GM18507 (cell line): ENCODE results near the gene HMSD.
A peak's percentile ranks its signal among the peaks of the same experiment; 100 is the strongest.

Experiments used
- DNase-seq: peaks from one replicate; pipeline ENCODE4 v3.0.0; 2011; ENCODE audit warnings: low read depth; ENCODE audit not compliant: insufficient read length; ENCODE audit errors: extremely low spot score
- FAIRE-seq: peaks from 2 replicates; lab custom pipeline; 2011; peaks lifted over from hg19 to GRCh38; lab: Jason Lieb, UNC

The HMSD gene

GRCh38 chr18:63951302-63951705 lies 2.2 kb downstream of the HMSD start:
- FAIRE-seq (peak; percentile 79), DNase-seq (no peak)

GRCh38 chr18:63953811-63954210 lies 4.7 kb downstream of the HMSD start:
- DNase-seq = no peak
- no peak for FAIRE-seq

GRCh38 chr18:63956755-63957154 lies 7.7 kb downstream of the HMSD start:
- DNase-seq (no peak), FAIRE-seq (no peak)

DNA sequence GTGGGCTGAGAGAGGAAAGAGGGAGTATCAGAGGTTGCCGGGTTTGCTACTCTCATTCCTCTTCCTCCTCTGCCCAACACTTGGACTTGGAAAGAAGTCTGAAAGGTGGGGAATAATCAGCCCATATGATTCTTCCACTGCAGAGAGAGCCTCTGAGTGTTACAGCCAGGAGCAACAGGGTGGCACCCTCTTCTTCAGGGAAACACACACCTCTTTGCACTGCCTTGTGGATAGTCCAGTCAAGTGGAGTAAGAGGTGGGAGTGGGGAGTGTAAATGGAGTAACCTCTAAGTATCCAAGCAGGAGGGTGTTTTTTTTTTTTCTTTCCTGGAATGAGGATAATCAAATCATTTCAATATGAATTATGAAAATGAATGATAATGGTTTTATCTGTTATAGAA lies 11.8 kb downstream of the HMSD start:
- FAIRE-seq = no peak
- DNase-seq = no peak

DNA sequence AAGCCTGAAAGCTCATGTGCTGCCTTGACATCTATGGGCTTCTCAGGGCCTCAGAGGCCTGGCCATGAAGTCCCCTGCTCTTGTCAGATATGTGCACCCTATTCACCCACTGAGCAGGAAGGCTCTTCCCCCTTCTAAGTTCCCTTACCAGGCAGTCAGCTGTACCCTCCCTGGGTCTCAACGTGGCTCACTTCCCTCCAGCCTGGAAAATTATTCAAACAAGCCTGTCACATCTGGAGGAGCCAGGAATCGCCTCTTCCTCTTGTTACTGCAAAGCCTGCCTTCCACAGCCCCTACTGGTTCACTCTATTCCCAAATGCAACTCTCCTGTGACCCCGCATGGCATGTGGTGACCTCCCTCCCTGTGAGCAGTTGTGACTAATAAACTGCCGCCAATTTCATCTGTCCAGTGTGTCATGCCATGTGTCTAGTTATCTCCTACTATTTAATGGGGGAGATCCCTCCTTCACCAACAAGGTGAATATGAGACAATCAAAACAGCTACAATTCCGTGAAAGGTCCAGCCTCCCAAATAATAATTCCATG lies 12.4 kb downstream of the HMSD start:
- DNase-seq = no peak
- FAIRE-seq = no peak

DNA sequence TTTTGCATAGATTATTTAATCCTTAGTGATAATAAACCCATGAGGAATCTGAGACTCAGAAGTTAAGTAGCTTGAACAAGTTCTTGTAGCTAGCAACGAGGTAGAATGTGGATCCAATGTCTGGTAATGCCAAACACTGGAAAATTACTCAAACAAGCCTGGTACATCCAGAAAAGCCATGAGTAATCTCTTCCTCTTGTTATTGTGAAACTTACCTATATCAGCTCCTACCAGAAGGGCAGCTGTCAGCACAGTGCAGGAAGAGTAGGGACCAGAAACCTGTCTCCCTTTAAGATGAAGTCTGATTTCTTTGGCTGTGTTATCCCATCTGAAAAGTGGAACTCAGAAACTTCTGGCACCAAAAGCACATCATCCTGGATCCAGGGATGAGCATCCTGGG lies 13.0 kb downstream of the HMSD start:
- FAIRE-seq = no peak
- no peak for DNase-seq

- peak; percentile 85 for FAIRE-seq
- no peak for DNase-seq
These were observed 14.6 kb downstream of the HMSD start for GRCh38 chr18:63963615-63964256.

GRCh38 chr18:63964908-63965307 lies 15.8 kb downstream of the HMSD start:
- no peak for DNase-seq
- FAIRE-seq = no peak

DNA sequence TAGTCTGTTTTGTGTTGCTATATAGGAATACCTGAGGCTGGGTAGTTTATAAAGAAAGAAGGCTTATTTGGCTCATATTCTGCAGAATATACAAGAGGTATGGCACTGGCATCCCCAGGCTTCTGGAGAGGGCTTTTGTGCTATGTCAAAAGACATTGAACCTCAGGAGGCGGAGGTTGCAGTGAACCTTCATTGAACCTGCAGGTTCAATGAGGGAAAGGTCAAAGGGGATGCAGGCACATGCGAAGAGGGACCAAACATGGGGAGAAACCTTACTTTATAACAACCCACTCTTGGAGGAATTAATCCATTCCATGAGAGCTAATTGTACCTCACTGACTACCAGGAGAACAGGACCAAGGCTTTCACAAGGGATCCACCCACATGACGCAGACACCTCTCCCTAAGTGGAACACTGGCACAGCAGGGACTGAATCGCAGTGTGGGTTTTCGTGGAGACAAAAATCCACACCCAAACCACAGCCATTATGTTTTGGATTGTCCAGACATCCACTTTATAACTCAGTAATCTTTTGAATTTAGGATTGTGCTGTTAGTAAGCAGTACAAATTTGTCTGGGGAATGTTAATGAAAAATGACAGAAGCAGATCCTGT lies 16.7 kb downstream of the HMSD start:
- FAIRE-seq (no peak), DNase-seq (no peak)

GRCh38 chr18:63969942-63970808 lies 21.1 kb downstream of the HMSD start, which contains the start of gene SERPINB8:
Gene SERPINB8 (plus strand): TSS chr18:63970081. CDS start chr18:63978309, 8,228 bp downstream.
- no peak for DNase-seq
- FAIRE-seq = peak; percentile 95

DNA sequence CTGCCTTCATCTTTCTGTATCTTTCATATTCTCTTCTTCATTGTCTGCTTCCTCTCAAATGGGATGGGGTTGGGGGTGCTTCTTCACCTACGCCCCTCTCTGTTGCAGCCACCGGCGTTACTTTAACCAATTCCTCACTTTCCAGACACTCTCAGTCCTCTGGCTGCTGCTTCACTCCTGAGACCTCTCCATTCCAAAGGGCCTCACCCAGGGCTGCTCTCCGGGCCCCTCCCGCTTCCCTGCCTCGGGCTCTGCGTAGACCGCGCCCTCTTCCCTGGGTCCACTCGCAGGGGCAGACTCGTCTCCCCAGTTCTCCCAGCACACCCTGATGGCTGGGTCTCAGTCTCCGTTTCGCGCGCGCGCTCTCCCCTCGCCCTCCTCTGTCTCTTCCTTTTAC lies 21.7 kb downstream of the HMSD start:
- no peak for FAIRE-seq
- no peak for DNase-seq

- DNase-seq = no peak
These were observed 22.4 kb downstream of the HMSD start for GRCh38 chr18:63971320-63972001.

DNA sequence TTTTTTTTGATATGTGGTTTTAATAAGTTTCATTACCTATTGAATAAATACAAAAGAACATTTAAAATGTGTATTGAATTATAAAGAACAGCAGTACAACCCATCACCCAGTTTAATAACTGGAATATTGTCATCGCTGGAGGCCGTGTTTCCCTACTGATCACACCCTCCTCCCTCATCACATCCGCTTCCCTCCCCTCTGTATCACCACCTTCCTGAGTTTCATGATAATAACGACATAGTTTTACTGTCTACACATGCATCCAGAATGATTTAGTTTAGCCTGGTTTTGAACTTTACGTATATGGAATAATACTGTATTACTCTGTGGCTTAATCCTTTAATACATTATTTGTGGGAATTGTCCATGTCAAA lies 22.9 kb downstream of the HMSD start:
- no peak for FAIRE-seq
- DNase-seq = no peak

More at GRCh38 chr18:63971320-63972001, 22.4 kb downstream of the HMSD start:
- FAIRE-seq = no peak

DNA sequence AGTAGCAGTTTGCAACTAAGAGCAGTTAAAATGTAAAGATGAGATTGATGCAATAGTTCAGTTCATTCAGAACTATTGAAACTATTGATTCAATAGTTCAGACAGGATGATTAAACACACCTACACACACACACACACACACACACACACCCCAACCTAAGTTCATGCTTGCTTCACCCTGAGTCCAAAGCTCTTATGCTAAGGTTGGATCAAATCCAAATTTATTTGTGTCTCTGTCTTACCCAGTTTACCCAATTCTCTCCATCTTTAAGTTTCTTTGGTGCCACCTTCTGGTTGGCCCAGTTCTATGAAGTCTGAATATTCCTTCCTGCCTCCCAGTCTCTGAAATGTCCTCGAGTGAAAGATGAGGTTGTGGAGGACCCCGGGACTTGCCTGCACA lies 25.9 kb downstream of the HMSD start:
- FAIRE-seq (peak; percentile 77), DNase-seq (no peak)

GRCh38 chr18:63975628-63976027 lies 26.5 kb downstream of the HMSD start:
- DNase-seq (no peak), FAIRE-seq (peak; percentile 56)

DNA sequence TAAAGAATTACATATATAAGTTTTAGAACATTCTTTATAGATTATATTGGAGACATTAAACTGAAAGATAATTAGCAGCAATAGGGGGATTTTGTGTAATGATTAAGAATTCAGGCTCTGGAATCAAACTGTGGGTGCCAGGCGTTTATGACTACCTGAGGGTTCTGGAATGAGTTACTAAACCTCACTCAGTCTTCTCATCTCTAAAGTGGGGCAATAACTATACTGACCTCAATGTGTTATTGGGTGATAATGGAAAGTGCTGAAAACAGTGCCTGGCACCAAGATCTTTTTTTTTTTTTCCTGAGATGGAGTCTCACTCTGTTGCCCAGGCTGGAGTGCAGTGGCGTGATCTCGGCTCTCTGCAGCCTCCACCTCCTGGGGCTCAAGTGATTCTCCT lies 27.9 kb downstream of the HMSD start:
- FAIRE-seq = no peak
- no peak for DNase-seq

GRCh38 chr18:63979409-63979920 lies 30.4 kb downstream of the HMSD start:
- peak; percentile 84 for FAIRE-seq
- DNase-seq = no peak

- FAIRE-seq = no peak
- DNase-seq = no peak
These were observed 30.9 kb downstream of the HMSD start for GRCh38 chr18:63980027-63980426.

GRCh38 chr18:63980896-63981460 lies 31.9 kb downstream of the HMSD start:
- FAIRE-seq = no peak
- DNase-seq = no peak
